HL-60 (cell line): ENCODE results near the gene CDH2.

Experiments
- CTCF ChIP-seq: IDR thresholded peaks from one replicate; pipeline ENCODE4 v1.5.1; 2011; ENCODE audit warnings: low read length, control low read depth, inconsistent platforms; ENCODE audit not compliant: insufficient read depth
- POLR2AphosphoS5 ChIP-seq: IDR thresholded peaks from 2 replicates; pipeline ENCODE4 v1.6.1; 2012; ENCODE audit warnings: low read depth
- SPI1 ChIP-seq: IDR thresholded peaks from 2 replicates; pipeline ENCODE4 v1.6.1; 2012; ENCODE audit warnings: low read depth, mild to moderate bottlenecking, borderline replicate concordance

- no peak for TF ChIP-seq CTCF
- no peak for TF ChIP-seq SPI1
- TF ChIP-seq POLR2AphosphoS5, result no peak
Observed at GRCh38 chr18:28079883-28080282, 97.0 kb downstream of the CDH2 start.
